ENCODE measurements around the gene GPR50. TPM values are rescaled to one million over a fixed set of nuclear protein-coding genes. Genes with fewer than 3 reads are reported as not detected.
A peak's percentile ranks its signal among the peaks of the same experiment; 100 is the strongest.

GPR50 gene
- total RNA-seq, 1 donor from 2014 or later, result 0.42 TPM

GRCh38 chrX:151155234-151155633, 21.1 kb upstream of the GPR50 start:
- Mint-ChIP-seq H3K9me3 (ENCODE audit: unreplicated experiment) (no peaks in the 10 kb centered on the region), H3K4me1 (ENCODE audit: low read depth, unreplicated experiment) (peaks cover 3% of the 10 kb centered on the region), H3K4me3 (ENCODE audit: unreplicated experiment) (no peak overlapping the region), H3K36me3 (ENCODE audit: unreplicated experiment) (no peaks in the 10 kb centered on the region), H3K27me3 (ENCODE audit: unreplicated experiment) (no peaks in the 10 kb centered on the region), H3K27ac (ENCODE audit: unreplicated experiment) (no peak overlapping the region)
- TF ChIP-seq, protein P1, sequence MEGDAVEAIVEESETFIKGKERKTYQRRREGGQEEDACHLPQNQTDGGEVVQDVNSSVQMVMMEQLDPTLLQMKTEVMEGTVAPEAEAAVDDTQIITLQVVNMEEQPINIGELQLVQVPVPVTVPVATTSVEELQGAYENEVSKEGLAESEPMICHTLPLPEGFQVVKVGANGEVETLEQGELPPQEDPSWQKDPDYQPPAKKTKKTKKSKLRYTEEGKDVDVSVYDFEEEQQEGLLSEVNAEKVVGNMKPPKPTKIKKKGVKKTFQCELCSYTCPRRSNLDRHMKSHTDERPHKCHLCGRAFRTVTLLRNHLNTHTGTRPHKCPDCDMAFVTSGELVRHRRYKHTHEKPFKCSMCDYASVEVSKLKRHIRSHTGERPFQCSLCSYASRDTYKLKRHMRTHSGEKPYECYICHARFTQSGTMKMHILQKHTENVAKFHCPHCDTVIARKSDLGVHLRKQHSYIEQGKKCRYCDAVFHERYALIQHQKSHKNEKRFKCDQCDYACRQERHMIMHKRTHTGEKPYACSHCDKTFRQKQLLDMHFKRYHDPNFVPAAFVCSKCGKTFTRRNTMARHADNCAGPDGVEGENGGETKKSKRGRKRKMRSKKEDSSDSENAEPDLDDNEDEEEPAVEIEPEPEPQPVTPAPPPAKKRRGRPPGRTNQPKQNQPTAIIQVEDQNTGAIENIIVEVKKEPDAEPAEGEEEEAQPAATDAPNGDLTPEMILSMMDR (IDR thresholded peaks at IDR 0.05; ENCODE audit: partially characterized antibody, unreplicated experiment), result no peak
- DNase-seq, result no peak

DNA sequence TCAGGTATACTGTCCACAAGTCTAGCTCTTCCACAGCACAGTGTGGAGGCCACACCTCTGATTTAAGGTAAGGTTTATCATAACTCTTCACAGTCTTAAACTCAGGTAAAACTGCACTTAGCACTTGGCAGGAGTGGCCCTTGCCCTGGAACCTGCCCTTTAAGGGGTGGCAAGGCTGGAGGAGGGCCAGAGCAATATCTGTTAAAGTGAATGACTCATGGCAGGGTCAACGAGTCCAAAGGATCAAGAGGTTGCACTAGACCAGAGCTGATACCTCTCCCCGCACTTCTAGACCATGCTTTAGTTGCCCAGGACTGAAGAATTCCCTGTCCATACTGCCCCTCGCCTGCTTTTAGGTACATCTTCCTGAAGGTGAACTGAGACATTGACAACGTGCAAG, 14.7 kb upstream of the GPR50 start:
- Mint-ChIP-seq H3K36me3 (ENCODE audit: unreplicated experiment) (no peaks in the 10 kb centered on the region), H3K27ac (ENCODE audit: unreplicated experiment) (no peak overlapping the region), H3K4me3 (ENCODE audit: unreplicated experiment) (no peak overlapping the region), H3K4me1 (ENCODE audit: low read depth, unreplicated experiment) (no peaks in the 10 kb centered on the region), H3K27me3 (ENCODE audit: unreplicated experiment) (no peaks in the 10 kb centered on the region), H3K9me3 (ENCODE audit: unreplicated experiment) (no peaks in the 10 kb centered on the region)
- TF ChIP-seq, protein P1 (IDR thresholded peaks at IDR 0.05; ENCODE audit: partially characterized antibody, unreplicated experiment), result no peak
- DNase-seq, result no peak

DNA sequence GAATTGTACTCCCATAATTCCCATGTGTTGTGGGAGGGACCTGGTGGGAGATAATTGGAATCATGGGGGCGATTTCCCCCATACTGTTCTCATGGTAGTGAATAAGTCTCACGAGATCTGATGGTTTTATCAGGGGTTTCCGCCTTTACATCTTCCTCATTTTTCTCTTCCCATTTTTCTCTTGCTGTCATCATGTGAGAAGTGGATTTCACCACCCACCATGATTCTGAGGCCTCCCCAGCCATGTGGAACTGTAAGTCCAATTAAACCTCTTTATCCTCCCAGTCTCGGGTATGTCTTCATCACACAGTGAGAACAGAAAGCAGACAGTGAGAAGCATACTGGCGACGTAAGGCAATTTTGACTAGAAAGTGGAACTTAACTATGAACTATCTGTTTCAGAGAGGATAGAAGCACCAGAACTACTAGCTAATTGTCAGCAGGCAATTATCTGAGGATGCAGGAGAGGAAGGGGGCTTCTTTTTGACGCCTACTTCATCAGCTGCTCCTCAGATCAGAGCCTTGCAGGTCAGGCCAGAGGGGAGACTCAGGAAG, 8.5 kb upstream of the GPR50 start:
- no peak overlapping the region for H3K4me3 Mint-ChIP-seq (ENCODE audit: unreplicated experiment)
- no peaks in the 10 kb centered on the region for H3K9me3 Mint-ChIP-seq (ENCODE audit: unreplicated experiment)
- no peaks in the 10 kb centered on the region for H3K36me3 Mint-ChIP-seq (ENCODE audit: unreplicated experiment)

DNA sequence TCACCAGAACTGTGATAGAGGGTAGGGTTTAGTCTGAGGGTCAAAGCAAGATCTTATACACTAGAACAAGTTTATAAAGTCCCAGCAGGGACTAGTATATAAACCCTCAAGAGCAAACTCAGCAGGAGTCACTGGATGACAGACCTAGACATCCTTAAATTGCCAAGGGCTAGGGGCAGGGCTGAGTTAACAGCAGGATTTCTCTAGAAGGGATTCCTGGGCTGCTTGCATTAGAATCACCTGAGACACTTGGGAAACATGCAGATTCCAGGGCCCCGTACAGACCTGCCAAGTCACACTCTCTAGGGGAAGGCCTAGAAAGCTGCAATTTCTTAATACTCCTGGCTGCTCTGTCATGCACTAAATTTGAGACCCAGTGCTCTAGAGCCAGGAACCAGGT, 6.6 kb upstream of the GPR50 start:
- H3K4me1 Mint-ChIP-seq (ENCODE audit: low read depth, unreplicated experiment), result no peaks in the 10 kb centered on the region
- TF ChIP-seq, protein P1 (IDR thresholded peaks at IDR 0.05; ENCODE audit: partially characterized antibody, unreplicated experiment), result no peak
- DNase-seq, result no peak
- H3K9me3 Mint-ChIP-seq (ENCODE audit: unreplicated experiment), result no peaks in the 10 kb centered on the region
- H3K27ac Mint-ChIP-seq (ENCODE audit: unreplicated experiment), result no peak overlapping the region
- H3K27me3 Mint-ChIP-seq (ENCODE audit: unreplicated experiment), result peaks cover 4% of the 10 kb centered on the region
- no peaks in the 10 kb centered on the region for H3K36me3 Mint-ChIP-seq (ENCODE audit: unreplicated experiment)
- no peak overlapping the region for H3K4me3 Mint-ChIP-seq (ENCODE audit: unreplicated experiment)

More for the DNA sequence above, 8.5 kb upstream of the GPR50 start:
- DNase-seq, result no peak
- H3K27ac Mint-ChIP-seq (ENCODE audit: unreplicated experiment), result no peak overlapping the region
- TF ChIP-seq, protein P1 (IDR thresholded peaks at IDR 0.05; ENCODE audit: partially characterized antibody, unreplicated experiment), result no peak
- no peaks in the 10 kb centered on the region for H3K4me1 Mint-ChIP-seq (ENCODE audit: low read depth, unreplicated experiment)
- peaks cover 2% of the 10 kb centered on the region for H3K27me3 Mint-ChIP-seq (ENCODE audit: unreplicated experiment)

DNA sequence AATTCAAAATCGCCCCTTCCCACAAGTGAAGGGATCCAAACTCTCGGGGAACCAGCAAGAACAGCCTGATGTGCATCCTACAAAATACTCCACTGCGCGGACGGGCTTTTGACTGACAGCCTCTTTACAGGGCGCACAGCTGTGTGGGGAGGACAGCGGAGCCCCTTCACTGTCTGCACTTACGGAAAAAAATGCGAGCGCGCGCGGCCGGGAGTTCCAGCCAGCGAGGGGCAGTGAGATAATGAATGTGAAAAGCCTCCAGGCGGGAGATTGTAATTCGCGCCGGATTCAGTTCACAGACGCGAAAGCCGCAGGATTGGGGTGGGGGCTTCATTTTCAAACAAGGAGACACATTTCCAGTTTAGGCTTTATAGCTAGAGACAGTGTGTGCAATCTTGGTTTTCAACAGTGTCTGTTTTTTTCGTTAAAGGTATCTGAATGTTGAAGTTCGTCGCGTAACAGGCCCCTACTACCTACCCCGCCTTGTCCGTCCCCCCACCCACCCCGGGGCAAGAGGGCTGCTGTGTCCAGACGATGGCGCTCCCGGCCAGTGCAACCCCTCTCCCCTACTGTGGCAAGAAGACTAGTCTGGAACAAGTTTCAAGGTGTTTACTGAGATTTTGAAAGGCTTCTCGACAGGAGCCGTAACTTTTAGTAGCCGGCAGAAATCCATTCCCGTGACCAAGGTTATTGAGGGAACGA, 1.7 kb upstream of the GPR50 start:
- Mint-ChIP-seq H3K4me1 (ENCODE audit: low read depth, unreplicated experiment) (no peaks in the 10 kb centered on the region), H3K9me3 (ENCODE audit: unreplicated experiment) (no peaks in the 10 kb centered on the region), H3K36me3 (ENCODE audit: unreplicated experiment) (no peaks in the 10 kb centered on the region), H3K4me3 (ENCODE audit: unreplicated experiment) (peak overlapping the region; percentile 63), H3K27me3 (ENCODE audit: unreplicated experiment) (peaks cover 10% of the 10 kb centered on the region), H3K27ac (ENCODE audit: unreplicated experiment) (no peak overlapping the region)
- DNase-seq, result no peak
- TF ChIP-seq, protein P1 (IDR thresholded peaks at IDR 0.05; ENCODE audit: partially characterized antibody, unreplicated experiment), result no peak

All from glutamatergic neuron (in vitro differentiated cells).